H54 (cell line): ENCODE results near the gene OR10H2.
"Not testable (repeated sequence)": the region's sequence is repeated elsewhere in the genome, so short reads cannot be mapped to it uniquely, and the experiment has no call there.

Experiments used
- DNase-seq: peaks from one replicate; pipeline ENCODE4 v3.0.0; 2011; ENCODE audit warnings: low spot score, mixed read lengths; ENCODE audit not compliant: insufficient read length
- FAIRE-seq: peaks from 3 replicates; lab custom pipeline; 2011; peaks lifted over from hg19 to GRCh38; lab: Jason Lieb, UNC
- POLR2A ChIP-seq: IDR thresholded peaks from 2 replicates; pipeline ENCODE4 v1.6.1; 2011; ENCODE audit warnings: low read depth, mild to moderate bottlenecking, low read length

Gene OR10H2

GRCh38 chr19:15722956-15723355, 4.9 kb upstream of the OR10H2 start:
- TF ChIP-seq POLR2A = no peak
- DNase-seq (no peak), FAIRE-seq (no peak)

- DNase-seq (no peak), FAIRE-seq (no peak)
- TF ChIP-seq POLR2A = no peak
Observed at GRCh38 chr19:15730538-15730937, 2.7 kb downstream of the OR10H2 start.

DNA sequence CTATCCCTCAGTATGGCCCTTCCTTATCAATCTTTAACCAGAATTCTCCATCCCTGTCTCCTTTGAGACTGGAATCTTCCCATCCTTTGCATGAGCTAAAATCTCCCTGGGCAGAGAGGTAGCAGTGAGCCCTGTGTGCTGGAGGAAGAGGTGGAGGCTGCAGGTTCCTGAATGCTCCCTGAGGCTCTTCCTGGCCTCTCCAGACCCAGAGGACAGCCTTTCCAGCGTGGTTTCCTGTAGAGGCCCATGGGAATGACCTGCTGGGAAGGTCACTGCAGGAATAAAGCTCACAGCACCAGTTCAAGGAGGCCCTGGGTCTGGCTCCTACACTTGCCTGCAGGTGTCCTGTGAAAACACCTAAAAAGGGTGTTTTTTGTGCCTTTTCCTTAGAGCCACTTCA, 4.6 kb downstream of the OR10H2 start:
- TF ChIP-seq POLR2A = no peak
- no peak for FAIRE-seq
- no peak for DNase-seq

DNA sequence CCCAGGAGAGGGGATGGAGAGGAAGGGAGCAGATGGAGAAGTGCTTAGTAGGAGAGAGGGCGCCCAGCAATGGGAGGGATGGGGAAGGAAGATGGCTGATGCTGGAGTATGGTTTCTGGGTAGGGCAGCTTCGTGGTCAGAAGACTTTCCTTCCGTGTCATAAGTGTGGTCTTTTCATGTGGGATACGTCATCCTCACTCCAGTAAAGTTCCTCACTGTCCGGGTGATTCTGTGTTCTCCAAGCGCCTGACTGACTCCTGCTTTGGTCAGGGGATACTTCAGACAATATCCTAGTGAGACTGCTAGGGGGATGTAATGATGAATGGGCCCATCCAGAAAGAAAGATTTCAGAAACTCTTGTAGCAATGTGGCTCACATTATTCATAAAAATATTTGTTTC, 6.1 kb downstream of the OR10H2 start:
- FAIRE-seq (no peak), DNase-seq (no peak)
- no peak for TF ChIP-seq POLR2A

DNA sequence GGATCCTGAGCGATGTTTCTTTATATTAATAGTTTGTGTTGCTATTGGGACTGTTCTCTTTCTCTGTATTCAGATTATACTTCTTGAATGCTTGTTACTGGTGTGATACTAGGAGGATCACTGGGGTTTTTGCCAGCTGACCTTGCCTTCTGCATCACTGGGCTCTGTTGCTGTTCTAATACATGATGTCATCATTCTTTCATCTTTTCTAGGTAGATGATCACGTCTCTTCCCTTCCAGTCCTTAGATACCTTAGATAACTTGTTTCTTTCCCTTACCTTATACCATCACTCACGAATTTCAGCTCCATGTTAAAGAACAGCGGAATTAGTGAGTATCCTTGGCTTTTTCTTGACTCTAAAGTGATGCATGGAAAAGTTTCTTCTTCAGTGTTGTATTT, 9.9 kb downstream of the OR10H2 start, which contains the start of gene OR10H3:
OR10H3 (plus strand) TSS at position 264 of the 400 bp plus-strand sequence. CDS start 3,408 bp downstream, outside the sequence.
- FAIRE-seq = no peak
- no peak for TF ChIP-seq POLR2A
- no peak for DNase-seq

GRCh38 chr19:15740785-15741184, 13.0 kb downstream of the OR10H2 start:
- no peak for DNase-seq
- TF ChIP-seq POLR2A = no peak
- FAIRE-seq = no peak

DNA sequence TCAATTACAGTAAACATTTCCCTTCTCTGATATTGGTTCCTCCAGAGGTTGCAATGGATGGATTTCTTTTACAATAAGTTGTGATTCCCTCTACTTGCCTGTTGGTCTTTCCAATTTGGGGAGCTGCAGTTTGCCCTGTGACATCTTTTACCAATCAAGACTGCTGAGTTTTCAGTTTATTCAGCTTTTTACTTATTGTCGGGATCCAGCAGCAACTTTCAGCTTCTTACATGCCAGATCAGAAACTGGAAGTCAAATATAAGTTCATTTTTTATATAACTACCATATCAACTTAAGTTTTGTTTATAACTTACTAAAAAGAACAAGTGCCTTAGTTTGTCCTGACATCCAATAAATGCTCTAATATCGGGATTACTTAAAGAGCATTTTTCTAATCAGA, 20.4 kb downstream of the OR10H2 start:
- DNase-seq = no peak
- no peak for FAIRE-seq
- no peak for TF ChIP-seq POLR2A

- no peak for TF ChIP-seq POLR2A
- FAIRE-seq = no peak
Observed at GRCh38 chr19:15758379-15758778, 30.6 kb downstream of the OR10H2 start.

DNA sequence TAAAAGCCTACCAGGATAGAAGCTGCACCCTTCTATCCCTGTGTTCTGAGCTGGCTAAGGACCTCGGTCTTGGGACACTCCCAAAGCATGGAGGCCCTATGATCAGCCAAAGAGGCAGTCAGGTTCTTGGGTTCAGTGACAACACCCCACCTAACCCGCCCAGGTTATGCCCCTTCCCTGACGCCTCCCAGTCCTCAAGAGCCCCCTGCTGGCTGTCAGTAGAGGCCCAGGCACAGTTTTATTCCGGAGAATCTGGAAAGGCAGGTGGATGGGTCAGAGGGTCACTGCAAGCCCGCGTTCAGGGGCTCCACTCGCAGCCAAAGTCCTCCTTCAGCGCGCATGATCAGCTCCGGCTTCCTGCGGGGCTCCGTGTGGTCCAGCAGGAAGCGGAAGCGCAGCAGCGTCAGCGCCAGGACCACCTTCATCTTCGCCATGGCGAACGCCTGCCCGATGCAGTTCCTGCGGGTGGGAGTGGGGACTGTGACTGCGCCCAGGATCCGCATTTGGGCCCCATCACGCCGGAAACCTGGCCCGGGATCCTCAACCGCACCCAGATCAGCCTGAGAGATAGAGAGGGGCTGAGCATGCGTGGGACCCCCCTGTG, 32.2 kb downstream of the OR10H2 start:
- peak; percentile 49; the same call in 1 of the 2 replicates for TF ChIP-seq POLR2A
- DNase-seq (no peak), FAIRE-seq (no peak)

More at GRCh38 chr19:15758379-15758778, 30.6 kb downstream of the OR10H2 start:
- no peak for DNase-seq

- DNase-seq = no peak
- TF ChIP-seq POLR2A = no peak
- no peak for FAIRE-seq
Observed at GRCh38 chr19:15769586-15769985, 41.8 kb downstream of the OR10H2 start.

GRCh38 chr19:15774159-15774558, 46.3 kb downstream of the OR10H2 start:
- not testable (repeated sequence) for FAIRE-seq, DNase-seq

DNA sequence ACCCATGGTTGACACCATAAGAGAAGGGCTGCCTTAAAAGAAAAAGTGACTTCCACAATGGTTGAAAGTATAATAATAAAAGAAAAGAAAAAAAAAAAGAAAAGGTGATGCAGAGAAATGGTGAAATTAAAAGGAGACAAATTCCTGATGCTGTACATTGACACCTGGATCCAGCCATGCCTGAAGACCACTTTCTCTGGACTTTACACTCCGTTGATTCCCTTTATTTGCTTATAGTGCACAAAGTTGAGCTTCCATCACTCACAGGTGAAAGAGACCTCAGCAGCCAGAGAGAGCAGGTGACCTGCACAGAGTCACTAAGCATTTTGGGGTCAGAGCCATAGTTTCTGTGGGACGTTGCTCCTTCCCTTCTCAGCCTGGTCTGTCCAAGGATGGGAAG, 47.4 kb downstream of the OR10H2 start:
- no peak for TF ChIP-seq POLR2A
- no peak for DNase-seq
- no peak for FAIRE-seq

GRCh38 chr19:15776264-15776663, 48.4 kb downstream of the OR10H2 start:
- no peak for TF ChIP-seq POLR2A
- FAIRE-seq = no peak
- no peak for DNase-seq

DNA sequence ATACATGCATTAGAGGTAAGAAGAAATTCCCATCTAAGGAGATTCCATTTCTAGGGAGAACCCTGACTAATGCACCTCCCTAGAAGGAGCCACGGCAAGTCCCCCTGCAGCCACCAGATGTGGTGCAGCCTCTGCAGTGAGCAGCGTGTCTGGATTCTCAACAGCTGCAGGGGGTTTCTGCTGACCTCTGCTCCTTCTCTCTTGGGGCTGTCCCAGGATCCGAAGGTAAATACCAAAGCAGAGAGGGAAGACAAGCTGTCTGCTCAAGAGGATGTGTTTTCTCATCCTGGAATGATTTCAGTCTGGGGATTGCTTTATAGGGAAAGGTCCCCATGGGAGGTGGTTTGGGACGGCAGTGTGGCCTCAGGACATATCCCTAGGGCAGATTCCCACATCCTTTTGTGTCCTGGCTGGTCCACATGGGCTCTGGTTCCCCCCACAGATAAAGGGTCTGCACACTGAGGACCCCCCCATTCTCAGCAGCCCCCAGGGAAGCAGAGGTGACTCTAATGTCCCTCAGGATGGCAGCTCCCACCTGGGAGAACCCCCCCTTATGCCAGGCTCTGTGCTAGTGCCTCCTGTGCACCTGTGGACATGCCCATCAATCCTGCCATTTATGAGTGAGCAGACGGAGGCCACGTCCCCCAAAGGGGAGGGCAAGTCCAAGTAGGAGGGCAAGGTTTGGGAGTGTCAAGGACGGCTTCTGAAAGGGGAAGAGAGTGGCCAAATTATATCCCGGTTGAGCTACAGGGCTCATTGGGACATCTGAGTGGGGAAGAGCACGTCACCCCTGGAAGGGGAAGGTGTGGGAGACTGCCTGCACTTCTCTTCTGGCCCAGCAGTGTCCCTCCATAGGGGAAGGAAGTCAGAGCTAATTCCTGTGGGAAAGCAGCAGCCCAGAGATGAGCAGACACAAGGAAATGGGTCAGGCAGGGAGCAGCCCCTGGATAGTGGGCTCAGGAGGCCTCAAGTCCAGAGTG, 49.5 kb downstream of the OR10H2 start:
- FAIRE-seq = no peak
- no peak for DNase-seq
- no peak for TF ChIP-seq POLR2A
